Kidney epithelial cell (primary cell): ENCODE data around the gene UMAD1. TPM values are rescaled to one million over a fixed set of nuclear protein-coding genes. Genes with fewer than 3 reads are reported as not detected.
"Not testable (repeated sequence)": the region's sequence is repeated elsewhere in the genome, so short reads cannot be mapped to it uniquely, and the experiment has no call there.

Experiments
- DNase-seq: peaks from one replicate; pipeline ENCODE4 v3.0.0-alpha.2; 2010; ENCODE audit warnings: low read depth
- H3K27me3 ChIP-seq: 2 replicates; pipeline ENCODE4 v1.6.0; 2011; ENCODE audit warnings: low read length; ENCODE audit not compliant: control insufficient read depth, insufficient read depth
- H3K36me3 ChIP-seq: 2 replicates; pipeline ENCODE4 v1.5.1; 2011; ENCODE audit warnings: low read length; ENCODE audit not compliant: control insufficient read depth, insufficient read depth
- H3K4me3 ChIP-seq: 2 replicates; pipeline ENCODE4 v1.5.1; 2011; ENCODE audit warnings: low read depth, mild to moderate bottlenecking, control low read depth, low read length
- total RNA-seq: library from RNA; depleted of rRNA; stranded (reverse); fragments of >200 nt; gene quantifications from 2 replicates; pipeline ENCODE4 v1.2.3, GENCODE V29; 2015
- TF ChIP-seq, protein P1 (sequence below): IDR thresholded peaks from 2 replicates; pipeline ENCODE4 v1.5.1; 2011; ENCODE audit warnings: mild to moderate bottlenecking, moderate library complexity, low read length, control low read depth, inconsistent platforms; ENCODE audit not compliant: insufficient read depth, poor library complexity, severe bottlenecking

The UMAD1 gene
- total RNA-seq, 1 donor from 2014 or later = 10.7 TPM

DNA sequence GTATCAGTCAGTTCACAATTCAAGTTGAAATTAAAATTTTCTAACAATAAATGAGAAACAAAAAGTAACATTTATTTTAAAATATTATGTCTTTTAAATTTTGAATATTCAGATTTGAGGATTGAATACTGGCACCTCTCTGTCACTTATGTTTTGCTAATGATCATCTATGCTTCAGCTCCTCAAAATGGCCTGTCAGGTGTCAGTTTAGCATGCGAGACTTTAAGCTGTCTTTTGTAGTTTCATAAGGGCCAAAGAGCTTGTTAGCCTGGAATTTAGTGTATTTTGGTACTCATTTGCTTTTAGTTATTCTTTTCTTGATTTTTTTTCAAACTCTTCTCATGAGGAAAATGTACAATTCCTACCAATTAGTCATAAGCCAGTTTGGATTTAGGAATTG, 179.9 kb downstream of the UMAD1 start:
- DNase-seq = no peak
- TF ChIP-seq, protein P1, sequence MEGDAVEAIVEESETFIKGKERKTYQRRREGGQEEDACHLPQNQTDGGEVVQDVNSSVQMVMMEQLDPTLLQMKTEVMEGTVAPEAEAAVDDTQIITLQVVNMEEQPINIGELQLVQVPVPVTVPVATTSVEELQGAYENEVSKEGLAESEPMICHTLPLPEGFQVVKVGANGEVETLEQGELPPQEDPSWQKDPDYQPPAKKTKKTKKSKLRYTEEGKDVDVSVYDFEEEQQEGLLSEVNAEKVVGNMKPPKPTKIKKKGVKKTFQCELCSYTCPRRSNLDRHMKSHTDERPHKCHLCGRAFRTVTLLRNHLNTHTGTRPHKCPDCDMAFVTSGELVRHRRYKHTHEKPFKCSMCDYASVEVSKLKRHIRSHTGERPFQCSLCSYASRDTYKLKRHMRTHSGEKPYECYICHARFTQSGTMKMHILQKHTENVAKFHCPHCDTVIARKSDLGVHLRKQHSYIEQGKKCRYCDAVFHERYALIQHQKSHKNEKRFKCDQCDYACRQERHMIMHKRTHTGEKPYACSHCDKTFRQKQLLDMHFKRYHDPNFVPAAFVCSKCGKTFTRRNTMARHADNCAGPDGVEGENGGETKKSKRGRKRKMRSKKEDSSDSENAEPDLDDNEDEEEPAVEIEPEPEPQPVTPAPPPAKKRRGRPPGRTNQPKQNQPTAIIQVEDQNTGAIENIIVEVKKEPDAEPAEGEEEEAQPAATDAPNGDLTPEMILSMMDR = no peak
- H3K27me3 ChIP-seq = no peaks in the 10 kb centered on the region

GRCh38 chr7:7820939-7821338, 180.4 kb downstream of the UMAD1 start:
- Histone ChIP-seq H3K36me3 (no peaks in the 10 kb centered on the region), H3K27me3 (no peaks in the 10 kb centered on the region), H3K4me3 (no peak overlapping the region)
- DNase-seq = no peak
- TF ChIP-seq, protein P1 = no peak

More for the DNA sequence above, 179.9 kb downstream of the UMAD1 start:
- no peak overlapping the region for H3K4me3 ChIP-seq
- no peaks in the 10 kb centered on the region for H3K36me3 ChIP-seq

- Histone ChIP-seq H3K4me3 (no peak overlapping the region), H3K27me3 (no peaks in the 10 kb centered on the region), H3K36me3 (no peaks in the 10 kb centered on the region)
- no peak for DNase-seq
- TF ChIP-seq, protein P1 = no peak
These were observed 181.0 kb downstream of the UMAD1 start for GRCh38 chr7:7821517-7821916.

DNA sequence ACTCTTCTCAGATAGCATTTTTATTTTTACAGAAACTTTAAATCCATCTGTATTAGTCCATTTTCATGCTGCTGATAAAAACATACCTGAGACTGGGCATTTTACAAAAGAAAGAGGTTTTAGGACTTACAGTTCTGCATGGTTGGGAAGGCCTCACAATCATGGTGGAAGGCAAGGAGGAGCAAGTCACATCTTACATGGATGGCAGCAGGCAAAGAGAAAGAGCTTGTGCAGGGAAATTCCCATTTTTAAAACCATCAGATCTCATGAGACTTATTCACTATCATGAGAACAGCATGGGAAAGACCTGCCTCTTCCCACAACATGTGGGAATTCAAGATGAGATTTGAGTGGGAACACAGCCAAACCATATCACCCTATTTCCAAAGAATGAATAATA, 184.7 kb downstream of the UMAD1 start:
- H3K27me3 ChIP-seq, H3K4me3 ChIP-seq, DNase-seq, H3K36me3 ChIP-seq: not testable (repeated sequence)

GRCh38 chr7:7829667-7830066, 189.1 kb downstream of the UMAD1 start:
- DNase-seq = no peak
- no peaks in the 10 kb centered on the region for H3K27me3 ChIP-seq
- TF ChIP-seq, protein P1 = no peak
- no peak overlapping the region for H3K4me3 ChIP-seq
- no peaks in the 10 kb centered on the region for H3K36me3 ChIP-seq

- TF ChIP-seq, protein P1 = no peak
- H3K4me3 ChIP-seq = no peak overlapping the region
- H3K27me3 ChIP-seq = no peaks in the 10 kb centered on the region
- no peaks in the 10 kb centered on the region for H3K36me3 ChIP-seq
- no peak for DNase-seq
These were observed 189.7 kb downstream of the UMAD1 start for GRCh38 chr7:7830122-7830878.
